ENCODE results near the gene PKP2. TPM values are rescaled to one million over a fixed set of nuclear protein-coding genes. Genes with fewer than 3 reads are reported as not detected.

Gene PKP2
- total RNA-seq, 1 experiment from 2014 or later = 18.4 TPM

GRCh38 chr12:32887058-32887457 lies 9.5 kb downstream of the PKP2 start:
- no peak overlapping the region for H2AK5ac ChIP-seq (ENCODE audit: insufficient read length, low read length)
- H3K56ac ChIP-seq (ENCODE audit: insufficient read length, low read depth, low read length) = no peak overlapping the region
- peaks cover 7% of the 10 kb centered on the region; the same call in 1 of the 2 replicates for H3K4me1 ChIP-seq (ENCODE audit: insufficient read depth, low read length)
- no peaks in the 10 kb centered on the region for H3K27me3 Mint-ChIP-seq (ENCODE audit: low read depth)
- H3K9me3 Mint-ChIP-seq = no peaks in the 10 kb centered on the region
- no peak for DNase-seq
- no peaks in the 10 kb centered on the region for H3K36me3 Mint-ChIP-seq (ENCODE audit: insufficient read depth in 1 of 3, low read depth in 3 of 3)
- no peak overlapping the region for H3K4ac ChIP-seq (ENCODE audit: low read depth, low read length)
- H3K9me3 ChIP-seq (ENCODE audit: control insufficient read depth, low read depth, low read length) = no peaks in the 10 kb centered on the region
- no peaks in the 10 kb centered on the region for H3K23me2 ChIP-seq (ENCODE audit: insufficient read length, low read depth, low read length, poor library complexity, severe bottlenecking)
- no peak overlapping the region; a peak in 1 of 7 replicates for H3K27ac Mint-ChIP-seq
- H4K8ac ChIP-seq (replicated peaks; ENCODE audit: insufficient read length, low read depth, low read length) = no peak overlapping the region
- no peak overlapping the region for H3K14ac ChIP-seq (ENCODE audit: insufficient read depth, low read length)
- peak overlapping the region; percentile 8 for H4K91ac ChIP-seq (ENCODE audit: insufficient read length, low read depth, low read length)
- H3K79me1 ChIP-seq (ENCODE audit: insufficient read depth, low read depth, low read length, poor library complexity, severe bottlenecking) = no peaks in the 10 kb centered on the region
- no peak overlapping the region for H3K9ac ChIP-seq (ENCODE audit: extremely low read depth, insufficient read length, low read length)
- no peak overlapping the region for H3K18ac ChIP-seq (ENCODE audit: insufficient read length, low read depth, low read length)
- no peaks in the 10 kb centered on the region for H3K27me3 ChIP-seq (ENCODE audit: insufficient read depth, low read length)
- no CpG with 5 or more reads among the region's 3 CpGs for WGBS (ENCODE audit: extremely low coverage, insufficient read length, low lambda C conversion rate)
- H3T11ph ChIP-seq (ENCODE audit: low read length) = no peak overlapping the region
- H3K4me2 ChIP-seq (ENCODE audit: insufficient read depth, insufficient read length, low read length) = no peak overlapping the region
- no peak overlapping the region for H2BK5ac ChIP-seq (ENCODE audit: insufficient read length, low read length)
- no peak overlapping the region for H4K5ac ChIP-seq (ENCODE audit: insufficient read length, low read depth, low read length)
- H3K23ac ChIP-seq (ENCODE audit: insufficient read length, low read depth, low read length) = no peak overlapping the region
- peaks cover 3% of the 10 kb centered on the region; the same call in 1 of the 2 replicates for H3K79me2 ChIP-seq (ENCODE audit: insufficient read depth, low read length)
- no peak overlapping the region for H2BK120ac ChIP-seq (ENCODE audit: low read depth, low read length, poor library complexity, severe bottlenecking)
- no peak overlapping the region for H2BK15ac ChIP-seq (ENCODE audit: low read depth, low read length)
- no peaks in the 10 kb centered on the region for H4K20me1 ChIP-seq (ENCODE audit: control insufficient read depth, insufficient read depth, insufficient read length)
- no peak overlapping the region for H3K4me3 Mint-ChIP-seq
- no peak overlapping the region for H2BK20ac ChIP-seq (ENCODE audit: low read depth, low read length, poor library complexity, severe bottlenecking)
- H3K27ac ChIP-seq (ENCODE audit: insufficient read length, low read depth, low read length) = no peak overlapping the region
- H2BK12ac ChIP-seq (ENCODE audit: insufficient read length, low read depth, low read length) = no peak overlapping the region
- H2AFZ ChIP-seq (ENCODE audit: low read length) = no peak overlapping the region
- H3K4me1 Mint-ChIP-seq = peaks cover 32 to 33% of the 10 kb centered on the region in 2 experiments
- TF ChIP-seq CTCF (conservative IDR thresholded peaks at IDR 0.05) = no peak
